B cell (primary cell): Measurements from ENCODE around the gene LEMD3.

Source experiments
- EZH2 ChIP-seq: IDR thresholded peaks from 2 replicates; pipeline ENCODE4 v1.6.1; 2012; ENCODE audit warnings: borderline replicate concordance, low read depth, mild to moderate bottlenecking, moderate library complexity, low read length; ENCODE audit not compliant: insufficient read depth, poor library complexity, severe bottlenecking
- TF ChIP-seq, protein P1 (sequence below): fragments of 200-600 bp; IDR thresholded peaks from one replicate; pipeline ENCODE4 v1.8.0; 2022; ENCODE audit warnings: antibody characterized with exemption, mild to moderate bottlenecking

DNA sequence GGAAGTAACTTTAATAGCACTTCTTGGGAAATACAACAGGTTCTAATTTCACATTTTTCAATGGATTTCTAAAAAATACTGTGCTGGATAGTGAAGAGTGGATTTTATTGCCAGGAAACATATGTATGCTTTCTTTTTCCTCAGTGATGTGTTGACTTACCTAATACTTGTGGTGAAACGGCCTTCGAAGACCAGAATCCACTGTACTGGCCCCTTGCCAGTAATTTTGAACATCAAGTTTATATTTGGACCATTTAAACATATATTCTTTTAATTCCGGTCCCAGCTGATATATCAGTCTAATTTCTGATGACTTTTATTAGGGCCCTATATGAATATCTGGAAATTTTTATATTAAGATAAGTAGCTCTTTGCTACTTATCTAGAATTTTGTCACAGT, 110.9 kb downstream of the LEMD3 start:
- TF ChIP-seq, protein P1, sequence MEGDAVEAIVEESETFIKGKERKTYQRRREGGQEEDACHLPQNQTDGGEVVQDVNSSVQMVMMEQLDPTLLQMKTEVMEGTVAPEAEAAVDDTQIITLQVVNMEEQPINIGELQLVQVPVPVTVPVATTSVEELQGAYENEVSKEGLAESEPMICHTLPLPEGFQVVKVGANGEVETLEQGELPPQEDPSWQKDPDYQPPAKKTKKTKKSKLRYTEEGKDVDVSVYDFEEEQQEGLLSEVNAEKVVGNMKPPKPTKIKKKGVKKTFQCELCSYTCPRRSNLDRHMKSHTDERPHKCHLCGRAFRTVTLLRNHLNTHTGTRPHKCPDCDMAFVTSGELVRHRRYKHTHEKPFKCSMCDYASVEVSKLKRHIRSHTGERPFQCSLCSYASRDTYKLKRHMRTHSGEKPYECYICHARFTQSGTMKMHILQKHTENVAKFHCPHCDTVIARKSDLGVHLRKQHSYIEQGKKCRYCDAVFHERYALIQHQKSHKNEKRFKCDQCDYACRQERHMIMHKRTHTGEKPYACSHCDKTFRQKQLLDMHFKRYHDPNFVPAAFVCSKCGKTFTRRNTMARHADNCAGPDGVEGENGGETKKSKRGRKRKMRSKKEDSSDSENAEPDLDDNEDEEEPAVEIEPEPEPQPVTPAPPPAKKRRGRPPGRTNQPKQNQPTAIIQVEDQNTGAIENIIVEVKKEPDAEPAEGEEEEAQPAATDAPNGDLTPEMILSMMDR, result no peak
- TF ChIP-seq EZH2, result no peak
